K562 (cell line): ENCODE data around the gene PARP1. TPM values are rescaled to one million over a fixed set of nuclear protein-coding genes. Genes with fewer than 3 reads are reported as not detected.

Experiments
- ATAC-seq: fragments of 200-7000 bp; cut with Tn5 transposase; 3 replicates; pipeline ENCODE4 v1.9.1; 2020; ENCODE audit warnings: moderate library complexity
- BruUV-seq: library from RNA; stranded (reverse); fragments of 400-500 nt; replicated peaks from 2 replicates; lab custom pipeline; 2021; lab: Mats Ljungman, UMichigan
- CTCF ChIA-PET: fragments of 300-600 bp; formaldehyde crosslinking; extraction: SDS; loops from one replicate; lab custom pipeline; 2021; ENCODE audit warnings: low intra/inter-chr PET ratio; lab: Yijun Ruan, JAX
- POLR2A ChIA-PET: fragments of 300-600, 350-650 bp; sonication (Branson Sonifier 250); formaldehyde crosslinking; extraction: SDS; loops from one replicate; lab custom pipeline; 2021; ENCODE audit warnings: antibody characterized with exemption, inconsistent platforms; lab: Yijun Ruan, JAX
- DNase-seq, 4 experiments: peaks; one replicate each; pipeline versions ENCODE4 v3.0.0 to v3.0.0-alpha.2; 2011 to 2018; ENCODE audit warnings: low spot score in 3 of 4, mixed read lengths in 3 of 4; ENCODE audit errors: extremely low read depth in 1 of 4
- FAIRE-seq: peaks from 2 replicates; lab custom pipeline; 2011; peaks lifted over from hg19 to GRCh38; lab: Jason Lieb, UNC
- H2AFZ ChIP-seq: 2 replicates; pipeline ENCODE4 v1.6.0; 2011; ENCODE audit warnings: low read depth, low read length, control low read depth, inconsistent platforms
- H3K27ac ChIP-seq: fragments of 200-600 bp; 3 replicates; pipeline ENCODE4 v1.8.0; 2011; ENCODE audit warnings: low read depth, mild to moderate bottlenecking, control low read depth, inconsistent platforms, low read length, moderate library complexity, mixed read lengths; ENCODE audit errors: extremely low read depth
- H3K27me3 ChIP-seq, 2 experiments: fragments of 300-600 bp in 1 of 2; 2 replicates in 1 of 2; 3 replicates in 1 of 2; pipeline versions ENCODE4 v1.6.0 to v1.8.0; 2011; ENCODE audit warnings: inconsistent platforms in 2 of 2, low read length in 2 of 2, mild to moderate bottlenecking in 1 of 2, mixed read lengths in 1 of 2, moderate library complexity in 1 of 2; ENCODE audit not compliant: control insufficient read depth in 2 of 2, insufficient read depth in 2 of 2
- H3K36me3 ChIP-seq: fragments of 300-600 bp; 3 replicates; pipeline ENCODE4 v1.8.0; 2011; ENCODE audit warnings: mild to moderate bottlenecking, low read length, inconsistent platforms; ENCODE audit not compliant: control insufficient read depth, insufficient read depth
- H3K4me1 ChIP-seq, 2 experiments: fragments of 200-600 bp in 1 of 2; replicated peaks in 1 of 2; 2 replicates in 1 of 2; 3 replicates in 1 of 2; pipeline versions ENCODE4 v1.5.1 to v1.8.0; 2011; ENCODE audit warnings: inconsistent platforms in 2 of 2, low read length in 2 of 2, mild to moderate bottlenecking in 1 of 2, mixed read lengths in 1 of 2, moderate library complexity in 1 of 2; ENCODE audit not compliant: control insufficient read depth in 2 of 2, insufficient read depth in 2 of 2
- H3K4me2 ChIP-seq: 2 replicates; pipeline ENCODE4 v1.6.1; 2011; ENCODE audit warnings: low read length, control low read depth, inconsistent platforms, mixed read lengths; ENCODE audit not compliant: insufficient read depth
- H3K4me3 ChIP-seq: fragments of 200-600 bp; sonication (generic), shearing (Covaris generic); 2 replicates; pipeline ENCODE4 v1.5.1; 2016; ENCODE audit warnings: control low read depth, inconsistent platforms
- H3K79me2 ChIP-seq: fragments of 200-600 bp; 3 replicates; pipeline ENCODE4 v1.8.0; 2011; ENCODE audit warnings: low read length, inconsistent platforms; ENCODE audit not compliant: control insufficient read depth, insufficient read depth
- H3K9ac ChIP-seq, 2 experiments: 2 replicates each; pipeline versions ENCODE4 v1.6.0 to v1.6.1; 2011; ENCODE audit warnings: low read depth in 2 of 2, low read length in 2 of 2, control low read depth in 1 of 2, inconsistent platforms in 1 of 2, mild to moderate bottlenecking in 1 of 2, mixed read lengths in 1 of 2; ENCODE audit not compliant: insufficient read depth in 1 of 2
- H3K9me1 ChIP-seq: one replicate; pipeline ENCODE4 v1.6.0; 2011; ENCODE audit warnings: inconsistent platforms, mild to moderate bottlenecking, low read length, moderate library complexity; ENCODE audit not compliant: control insufficient read depth, insufficient read depth
- H3K9me3 ChIP-seq: replicated peaks from 2 replicates; pipeline ENCODE4 v1.5.1; 2011; ENCODE audit warnings: low read depth, low read length, inconsistent platforms; ENCODE audit not compliant: control insufficient read depth, insufficient read depth
- H4K20me1 ChIP-seq: replicated peaks from 2 replicates; pipeline ENCODE4 v1.6.1; 2011; ENCODE audit warnings: low read length, inconsistent platforms, mixed read lengths; ENCODE audit not compliant: control insufficient read depth, insufficient read depth
- CTCF ChIP-seq, 3 experiments: IDR thresholded peaks in 2 of 3; conservative IDR thresholded peaks in 1 of 3; 2 replicates each; pipeline ENCODE4 v1.5.1; 2011 to 2012; ENCODE audit warnings: low read length in 3 of 3, mild to moderate bottlenecking in 3 of 3, control low read depth in 2 of 3, improper control_type of control experiment in 1 of 3, inconsistent platforms in 1 of 3, low read depth in 1 of 3, mixed read lengths in 1 of 3, moderate library complexity in 1 of 3; ENCODE audit not compliant: insufficient read depth in 2 of 3
- ELF4 ChIP-seq: fragments of 450-650 bp; formaldehyde crosslinking; IDR thresholded peaks from 2 replicates; pipeline ENCODE4 v1.4.0; 2022; ENCODE audit warnings: missing genetic modification characterization
- MECOM ChIP-seq: fragments of 250-450 bp; sonication (Bioruptor Pico); IDR thresholded peaks from 2 replicates; pipeline ENCODE4 v1.8.0; 2022; ENCODE audit warnings: inconsistent platforms
- NFIC ChIP-seq: fragments of 450-650 bp; IDR thresholded peaks from 2 replicates; pipeline ENCODE4 v1.6.1; 2017; ENCODE audit warnings: mild to moderate bottlenecking, inconsistent platforms
- PHTF2 ChIP-seq: fragments of 250-450 bp; sonication (Bioruptor Pico); IDR thresholded peaks from 2 replicates; pipeline ENCODE4 v1.5.0; 2021; ENCODE audit warnings: mild to moderate bottlenecking
- RBM25 ChIP-seq: fragments of 200-400 bp; formaldehyde crosslinking; IDR thresholded peaks from 2 replicates; pipeline ENCODE4 v1.6.1; 2018; ENCODE audit warnings: low read length, low read depth, moderate library complexity; ENCODE audit not compliant: severe bottlenecking
- XRCC5 ChIP-seq: fragments of 200-400 bp; formaldehyde crosslinking; IDR thresholded peaks from 2 replicates; pipeline ENCODE4 v1.6.1; 2017; ENCODE audit warnings: low read depth, mild to moderate bottlenecking, low read length
- ZNF316 ChIP-seq: fragments of 450-650 bp; IDR thresholded peaks from 2 replicates; pipeline ENCODE4 v1.6.1; 2016
- ZNF347 ChIP-seq: fragments of 450-650 bp; formaldehyde crosslinking; IDR thresholded peaks from 2 replicates; pipeline ENCODE4 v1.4.0; 2020; ENCODE audit warnings: low read depth, mild to moderate bottlenecking, moderate library complexity
- WGBS: fragments of 100-300 bp; shearing (Covaris generic); methylation state at CpG from one replicate; pipeline ENCODE4 v1.1.6; 2016; ENCODE audit warnings: low coverage, mixed read lengths; ENCODE audit not compliant: insufficient coverage; ENCODE audit errors: missing lambda C conversion rate; 5-methylcytosine and 5-hydroxymethylcytosine counted together
- in situ Hi-C: fragments of 300-500 bp; cut with MboI; formaldehyde crosslinking; loops from 4 replicates; pipeline ENCODE4 v1.15.0; 2018; ENCODE audit warnings: inconsistent platforms, mixed read lengths
- intact Hi-C: fragments of 100-400 bp; cut with micrococcal nuclease; formaldehyde crosslinking; loops from 2 replicates; pipeline ENCODE4 v1.14.2; 2022
- polyA plus RNA-seq, 8 experiments: library from polyadenylated mRNA; depleted of rRNA in 4 of 8; stranded (reverse) in 5 of 8; unstranded in 3 of 8; fragments of >200 nt; fragmentation: Nextera tagmentation in 2 of 8; fragmentation: Illumina TruSeq in 1 of 8; extraction: Ambion mirVana in 2 of 8; extraction: Trizol in 1 of 8; gene quantifications; 2 replicates each; pipeline versions ENCODE4 v1.2.1 to v1.2.3, GENCODE V29; 2011 to 2014; ENCODE audit warnings: inconsistent platforms in 1 of 8, missing spikeins in 1 of 8
- total RNA-seq, 7 experiments: library from RNA; depleted of rRNA in 6 of 7; stranded (reverse); fragments of >200 nt in 6 of 7; fragmentation: Illumina TruSeq in 2 of 7; extraction: Trizol in 2 of 7; gene quantifications; 2 replicates each; pipeline versions ENCODE4 v1.2.1 to v1.2.3, GENCODE V29; 2011 to 2021; ENCODE audit warnings: low replicate concordance in 1 of 7

Gene PARP1
- total and polyA plus RNA-seq, 9 of the 15 experiments (the other 6 are each of a cell fraction or from before 2014, with no cell fraction given) = 121 to 306 (median 250) TPM

GRCh38 chr1:226440512-226440911 is 32.6 kb upstream of the PARP1 start:
- POLR2A ChIA-PET = interaction anchor here (1.1 kb wide), 1 partner anchor 32 kb away, joined by 3 read pairs; no protein-coding TSS in a partner anchor
- Histone ChIP-seq H3K36me3 (no peaks in the 10 kb centered on the region), H3K4me3 (no peak overlapping the region), H3K9ac (no peak overlapping the region), H2AFZ (no peak overlapping the region), H3K4me2 (no peak overlapping the region), H3K9me3 (no peaks in the 10 kb centered on the region), H3K4me1 (no peaks in the 10 kb centered on the region), H3K9me1 (no peaks in the 10 kb centered on the region), H3K27ac (no peak overlapping the region), H3K79me2 (no peaks in the 10 kb centered on the region), H3K27me3 (peaks cover 18 to 32% of the 10 kb centered on the region in 2 experiments), H4K20me1 (no peaks in the 10 kb centered on the region)
- intact Hi-C loops = no loop called here
- FAIRE-seq (no peak), ATAC-seq (no peak), DNase-seq (no peak)
- no peak for TF ChIP-seq PHTF2 (CRISPR knock-in tag)
- no peak for TF ChIP-seq ZNF316
- no peak for TF ChIP-seq MECOM (CRISPR knock-in tag)
- no peak for TF ChIP-seq ELF4 (CRISPR knock-in tag)
- no peak for TF ChIP-seq ZNF347 (CRISPR knock-in tag)
- CTCF ChIA-PET = no interaction called here
- BruUV-seq = no TSS peak
- whole genome bisulfite sequencing = 1% methylated on average over 5 of the region's 5 CpGs
- in situ Hi-C loops = no loop called here

- no peak overlapping the region for H3K27ac ChIP-seq
- FAIRE-seq = peak; percentile 73
- H3K4me3 ChIP-seq = no peak overlapping the region
- DNase-seq = peak in 2 of 4 experiments; percentile 28 to 35
- no peak for ATAC-seq
- 0% methylated on average over 2 of the region's 2 CpGs for WGBS
- no peak overlapping the region for H3K4me2 ChIP-seq
- H3K9me3 ChIP-seq = no peaks in the 10 kb centered on the region
- peaks cover 9 to 37% of the 10 kb centered on the region in 2 experiments for H3K27me3 ChIP-seq
- no TSS peak for BruUV-seq
- peak; percentile 16 to 32 (median 30); a peak in 3 of 6 replicates for TF ChIP-seq CTCF (IDR thresholded peaks at IDR 0.05 in 2 of 3, conservative IDR thresholded peaks at IDR 0.05 in 1 of 3; ENCODE audit: insufficient read depth in 2 of 3, low read depth in 1 of 3, low read length in 3 of 3)
- TF ChIP-seq XRCC5 = no peak
- peak; percentile 22 for TF ChIP-seq RBM25
- peak; percentile 84 for TF ChIP-seq NFIC
- TF ChIP-seq, all 486 proteins: peak for 3
- Histone ChIP-seq H2AFZ (no peak overlapping the region), H3K9me1 (no peaks in the 10 kb centered on the region), H3K79me2 (no peaks in the 10 kb centered on the region), H3K9ac (no peak overlapping the region), H3K4me1 (no peaks in the 10 kb centered on the region), H3K36me3 (no peaks in the 10 kb centered on the region), H4K20me1 (no peaks in the 10 kb centered on the region)
- ChIA-PET POLR2A (no interaction called here), CTCF (no interaction called here)
- intact Hi-C loops (no loop called here), in situ Hi-C loops (no loop called here)
These were observed 30.1 kb upstream of the PARP1 start for GRCh38 chr1:226438007-226438406.
